ENCODE data around the gene ODF2.

The ODF2 gene

DNA sequence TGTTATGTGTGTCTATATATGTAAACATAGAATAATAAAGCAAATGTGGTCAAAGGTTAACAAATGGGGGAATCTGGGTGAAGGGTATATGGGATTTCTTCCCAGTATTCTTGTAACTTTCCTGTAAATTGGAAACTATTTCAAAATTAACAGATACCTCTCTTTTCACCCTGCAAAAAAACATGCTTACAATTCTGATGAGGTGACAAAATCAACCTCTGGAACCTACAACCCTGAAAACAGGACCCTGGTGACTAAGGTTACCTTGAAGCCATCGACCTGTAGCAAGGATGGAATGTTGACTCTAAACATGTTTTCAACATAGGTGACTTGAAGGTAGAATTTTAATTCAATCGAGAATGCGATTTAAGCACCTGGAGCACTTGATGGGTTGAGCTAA is 90.7 kb downstream of the ODF2 start:
- Histone ChIP-seq H3K9me3 (ENCODE audit: low read depth, low read length) (no peaks in the 10 kb centered on the region), H3K36me3 (ENCODE audit: insufficient read depth, low read length) (peaks cover 7% of the 10 kb centered on the region), H3K9ac (ENCODE audit: insufficient read length) (no peak overlapping the region), H3K4me3 (no peak overlapping the region), H3K27ac (no peak overlapping the region)
- TF ChIP-seq FOXP2 (optimal IDR thresholded peaks at IDR 0.05; ENCODE audit: control extremely low read depth, extremely low read length, insufficient read depth), result no peak
- no peak for TF ChIP-seq POLR2AphosphoS5 (IDR thresholded peaks at IDR 0.05; ENCODE audit: borderline replicate concordance, low read depth, low read length)
- TF ChIP-seq EZH2 (IDR thresholded peaks at IDR 0.05), result no peak
- no peak for DNase-seq (ENCODE audit: low read depth, low spot score)

GRCh38 chr9:128548876-128549275 is 93.1 kb downstream of the ODF2 start:
- DNase-seq (ENCODE audit: low read depth, low spot score), result no peak
- Histone ChIP-seq H3K4me3 (no peak overlapping the region), H3K9ac (ENCODE audit: insufficient read length) (no peak overlapping the region), H3K36me3 (ENCODE audit: insufficient read depth, low read length) (no peaks in the 10 kb centered on the region), H3K9me3 (ENCODE audit: low read depth, low read length) (no peaks in the 10 kb centered on the region), H3K27ac (no peak overlapping the region)
- TF ChIP-seq FOXP2 (optimal IDR thresholded peaks at IDR 0.05; ENCODE audit: control extremely low read depth, extremely low read length, insufficient read depth) (no peak), EZH2 (IDR thresholded peaks at IDR 0.05) (no peak), POLR2AphosphoS5 (IDR thresholded peaks at IDR 0.05; ENCODE audit: borderline replicate concordance, low read depth, low read length) (no peak)

GRCh38 chr9:128550226-128550625 is 94.4 kb downstream of the ODF2 start:
- H3K27ac ChIP-seq, result no peak overlapping the region
- no peak overlapping the region for H3K4me3 ChIP-seq
- H3K36me3 ChIP-seq (ENCODE audit: insufficient read depth, low read length), result no peaks in the 10 kb centered on the region
- no peak for TF ChIP-seq POLR2AphosphoS5 (IDR thresholded peaks at IDR 0.05; ENCODE audit: borderline replicate concordance, low read depth, low read length)
- no peak for TF ChIP-seq EZH2 (IDR thresholded peaks at IDR 0.05)
- TF ChIP-seq FOXP2 (optimal IDR thresholded peaks at IDR 0.05; ENCODE audit: control extremely low read depth, extremely low read length, insufficient read depth), result no peak
- H3K9ac ChIP-seq (ENCODE audit: insufficient read length), result no peak overlapping the region
- H3K9me3 ChIP-seq (ENCODE audit: low read depth, low read length), result no peaks in the 10 kb centered on the region
- DNase-seq (ENCODE audit: low read depth, low spot score), result no peak
